Esophagus squamous epithelium (tissue), 4 donors: Measurements from ENCODE around the gene TOR4A.

Experiments
- CTCF ChIP-seq, 6 experiments: fragments of 450-650 bp in 4 of 6; fragments of 200-600 bp in 2 of 6; sonication (generic) in 2 of 6; IDR thresholded peaks; one replicate each; pipeline ENCODE4 v1.5.1; 2016 to 2019; ENCODE audit warnings: antibody characterized with exemption in 6 of 6, mild to moderate bottlenecking in 4 of 6, moderate library complexity in 4 of 6
- POLR2A ChIP-seq, 4 donors: fragments of 450-650 bp; IDR thresholded peaks; one replicate each; pipeline ENCODE4 v1.6.1; 2017; ENCODE audit warnings: antibody characterized with exemption in 4 of 4, mild to moderate bottlenecking in 4 of 4, moderate library complexity in 3 of 4

GRCh38 chr9:137307255-137308056 lies 29.9 kb downstream of the TOR4A start:
- TF ChIP-seq CTCF (IDR thresholded peaks at IDR 0.05) (no peak), POLR2A (IDR thresholded peaks at IDR 0.05) (no peak)
